Thyroid gland (tissue), 4 donors: Measurements from ENCODE around the gene PARP2.

Source experiments
- CTCF ChIP-seq, 6 experiments: fragments of 200-600 bp in 3 of 6; fragments of 450-650 bp in 3 of 6; sonication (generic) in 3 of 6; IDR thresholded peaks; one replicate each; pipeline ENCODE4 v1.5.1; 2016 to 2019; ENCODE audit warnings: antibody characterized with exemption in 6 of 6, mild to moderate bottlenecking in 2 of 6, inconsistent platforms in 1 of 6, moderate library complexity in 1 of 6
- POLR2A ChIP-seq, 2 donors: fragments of 450-650 bp; IDR thresholded peaks; one replicate each; pipeline ENCODE4 v1.6.1; 2017; ENCODE audit warnings: antibody characterized with exemption in 2 of 2, mild to moderate bottlenecking in 2 of 2, moderate library complexity in 1 of 2

GRCh38 chr14:20327005-20327869, 16.2 kb upstream of the PARP2 start:
- TF ChIP-seq POLR2A (IDR thresholded peaks at IDR 0.05) (no peak), CTCF (IDR thresholded peaks at IDR 0.05) (peak; percentile 39 to 79 (median 73))
